Measurements from ENCODE around the gene ISG20.

ISG20 gene

GRCh38 chr15:88655800-88656488, 17.1 kb downstream of the ISG20 start:
- DNase-seq, result no peak

- no peak for DNase-seq
Observed at GRCh38 chr15:88656760-88657221, 18.0 kb downstream of the ISG20 start.

- no peak for DNase-seq
Observed at GRCh38 chr15:88657326-88658069, 18.7 kb downstream of the ISG20 start.

- no peak for DNase-seq
Observed at GRCh38 chr15:88658070-88658965, 19.5 kb downstream of the ISG20 start.

- no peak for DNase-seq
Observed at GRCh38 chr15:88658972-88659931, 20.4 kb downstream of the ISG20 start.

- DNase-seq, result no peak
Observed at GRCh38 chr15:88661041-88661700, 22.4 kb downstream of the ISG20 start.

- DNase-seq, result no peak
Observed at GRCh38 chr15:88661761-88662556, 23.1 kb downstream of the ISG20 start.

GRCh38 chr15:88663141-88663621, 24.4 kb downstream of the ISG20 start:
- DNase-seq, result no peak

GRCh38 chr15:88664151-88664778, 25.4 kb downstream of the ISG20 start:
- no peak for DNase-seq

- DNase-seq, result no peak
Observed at GRCh38 chr15:88674661-88675060, 35.8 kb downstream of the ISG20 start.

- DNase-seq, result no peak
Observed at GRCh38 chr15:88678755-88679154, 39.9 kb downstream of the ISG20 start.

- DNase-seq, result no peak
Observed at GRCh38 chr15:88680241-88681001, 41.6 kb downstream of the ISG20 start.

- no peak for DNase-seq
Observed at GRCh38 chr15:88681610-88682221, 42.9 kb downstream of the ISG20 start.

GRCh38 chr15:88684345-88684744, 45.5 kb downstream of the ISG20 start:
- no peak for DNase-seq

- no peak for DNase-seq
Observed at GRCh38 chr15:88686166-88686565, 47.4 kb downstream of the ISG20 start.

GRCh38 chr15:88688394-88688933, 49.6 kb downstream of the ISG20 start:
- no peak for DNase-seq

GRCh38 chr15:88690331-88690730, 51.5 kb downstream of the ISG20 start:
- no peak for DNase-seq

GRCh38 chr15:88693191-88693590, 54.4 kb downstream of the ISG20 start:
- no peak for DNase-seq
